Activated CD4-positive, CD25-positive, alpha-beta regulatory T cell treated with anti-CD3 and anti-CD28 coated beads, Interleukin-2, amount 50 U/mL, for 24 hours (primary cell): ENCODE results near the gene GPRC5B.

Source experiments
- ATAC-seq, 2 donors: fragments of 150-1000 bp; cut with Tn5 transposase; one replicate each; pipeline ENCODE4 v1.10.0; 2021; ENCODE audit warnings: mild to moderate bottlenecking in 1 of 2, moderate library complexity in 1 of 2

GPRC5B gene

DNA sequence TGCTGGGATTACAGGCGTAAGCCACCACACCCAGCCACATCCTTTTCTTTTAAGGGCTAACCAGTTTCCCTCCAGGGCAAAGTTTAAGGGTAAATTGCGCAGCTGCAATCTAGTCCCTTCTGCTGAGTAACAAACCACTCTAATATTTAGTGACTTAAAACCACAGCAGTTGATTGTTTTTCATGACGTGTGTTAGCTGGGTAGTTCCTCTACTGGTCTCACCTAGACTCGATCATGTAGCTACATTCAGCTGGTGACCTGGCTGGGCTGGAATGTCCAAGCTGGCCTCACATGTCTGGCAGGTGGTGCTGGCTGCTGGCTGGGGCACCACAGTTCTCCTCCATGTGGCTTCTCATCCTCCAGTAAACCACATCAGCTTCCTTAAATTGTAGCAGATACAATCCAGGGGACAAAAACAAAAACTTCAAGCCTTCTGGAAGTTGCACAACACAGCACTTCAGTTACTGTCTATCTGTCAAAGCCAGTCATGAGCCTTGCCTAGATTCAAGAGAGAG lies 75.5 kb downstream of the GPRC5B start:
- ATAC-seq: no peak

DNA sequence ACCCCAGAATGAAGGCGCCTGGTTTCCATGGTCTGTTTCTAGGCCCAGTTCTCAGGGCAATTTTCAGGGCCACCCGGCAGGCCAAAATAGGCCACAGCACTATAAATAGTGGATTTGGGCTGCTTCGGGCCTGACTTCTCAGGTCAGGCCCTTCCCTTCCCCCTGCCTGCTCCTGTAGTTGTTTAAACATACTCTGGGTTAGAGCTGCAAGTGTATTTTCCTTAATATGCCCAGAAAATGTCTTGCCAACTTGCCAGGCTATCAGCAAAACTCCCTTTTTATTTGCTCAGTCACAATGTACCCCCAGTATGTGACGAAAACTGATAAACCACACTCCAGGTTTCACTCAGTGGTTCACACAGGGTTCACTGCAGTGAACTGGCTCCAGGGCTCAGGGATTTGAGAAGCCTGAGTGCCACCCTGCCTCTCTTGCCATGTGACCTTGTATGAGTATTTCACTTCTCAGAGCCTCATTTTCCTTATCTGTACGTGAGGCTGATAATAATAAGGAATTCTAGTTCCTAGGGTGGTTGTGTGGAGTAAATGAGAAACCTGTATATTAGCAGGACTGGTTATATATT lies 76.5 kb downstream of the GPRC5B start:
- no peak for ATAC-seq
